HFF-Myc (cell line): ENCODE results near the gene AGAP1.

ENCODE experiments used
- DNase-seq: peaks from one replicate; pipeline ENCODE4 v3.0.0-alpha.2; 2011; ENCODE audit warnings: low read depth; ENCODE audit errors: extremely low read depth
- H3K4me3 ChIP-seq: replicated peaks from 2 replicates; pipeline ENCODE4 v1.5.1; 2011; ENCODE audit warnings: low read depth, mild to moderate bottlenecking, control low read depth, low read length
- CTCF ChIP-seq: IDR thresholded peaks from 2 replicates; pipeline ENCODE4 v1.5.1; 2012; ENCODE audit warnings: mild to moderate bottlenecking, low read depth, low read length, control low read depth; ENCODE audit errors: missing control alignments

AGAP1 gene

DNA sequence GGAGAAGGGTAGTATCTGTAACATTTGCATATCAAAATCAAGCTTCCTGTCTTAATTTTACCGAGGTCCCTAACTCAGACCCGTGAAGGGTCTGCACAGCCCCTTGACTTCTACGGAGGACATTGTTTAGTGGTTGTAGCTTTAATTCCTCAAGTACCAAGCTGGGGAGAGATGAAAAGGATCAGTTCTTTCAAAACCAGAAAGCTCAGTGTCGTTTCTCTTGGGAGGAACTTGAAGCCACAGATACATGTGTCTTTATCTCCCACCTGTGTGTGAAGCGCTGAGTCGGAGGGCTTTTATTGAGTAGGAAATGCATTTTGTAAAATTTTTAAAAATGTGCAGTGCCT lies 410.7 kb downstream of the AGAP1 start:
- DNase-seq = no peak
- no peak overlapping the region for H3K4me3 ChIP-seq
- no peak for TF ChIP-seq CTCF

DNA sequence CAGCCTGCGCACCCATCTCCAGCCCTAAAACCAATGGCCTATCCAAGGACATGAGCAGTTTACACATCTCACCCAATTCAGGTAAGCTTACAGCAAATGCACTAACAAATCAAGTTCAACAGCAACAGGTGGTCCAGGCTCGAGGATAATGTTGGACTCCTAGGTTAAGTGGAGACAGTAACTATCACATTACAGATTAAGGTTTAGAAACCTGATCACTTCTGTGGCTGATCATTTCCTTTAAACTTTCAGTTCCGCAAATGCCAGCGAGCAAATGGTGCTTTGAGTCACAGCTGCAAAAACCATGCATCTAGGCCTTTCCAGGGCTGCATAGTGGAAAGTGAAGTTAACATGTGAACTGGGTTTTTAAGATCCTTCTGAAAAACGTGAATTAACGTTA lies 415.0 kb downstream of the AGAP1 start:
- TF ChIP-seq CTCF = no peak
- DNase-seq = no peak
- H3K4me3 ChIP-seq = no peak overlapping the region

DNA sequence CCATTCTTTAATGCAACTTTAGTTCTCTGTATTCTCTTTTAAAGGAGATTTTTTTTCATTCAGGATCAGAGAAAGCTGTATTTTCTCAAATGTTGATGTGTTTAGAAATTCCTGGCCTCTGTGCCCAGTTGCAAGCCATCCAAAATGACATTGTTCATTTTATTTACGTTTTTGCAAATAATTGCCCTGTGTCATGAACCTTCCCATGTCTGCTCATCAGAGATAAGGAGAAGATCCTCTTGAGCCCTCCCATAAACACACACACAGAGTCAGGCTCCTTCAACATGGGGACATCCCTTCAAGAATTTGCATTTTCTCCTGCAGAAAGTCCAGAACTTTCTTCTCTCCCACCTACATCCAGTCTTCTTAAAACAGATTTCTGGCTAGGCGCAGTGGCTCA lies 415.5 kb downstream of the AGAP1 start:
- TF ChIP-seq CTCF = no peak
- no peak for DNase-seq
- no peak overlapping the region for H3K4me3 ChIP-seq

GRCh38 chr2:235910067-235910466 lies 416.2 kb downstream of the AGAP1 start:
- no peak overlapping the region for H3K4me3 ChIP-seq
- no peak for DNase-seq
- no peak for TF ChIP-seq CTCF

DNA sequence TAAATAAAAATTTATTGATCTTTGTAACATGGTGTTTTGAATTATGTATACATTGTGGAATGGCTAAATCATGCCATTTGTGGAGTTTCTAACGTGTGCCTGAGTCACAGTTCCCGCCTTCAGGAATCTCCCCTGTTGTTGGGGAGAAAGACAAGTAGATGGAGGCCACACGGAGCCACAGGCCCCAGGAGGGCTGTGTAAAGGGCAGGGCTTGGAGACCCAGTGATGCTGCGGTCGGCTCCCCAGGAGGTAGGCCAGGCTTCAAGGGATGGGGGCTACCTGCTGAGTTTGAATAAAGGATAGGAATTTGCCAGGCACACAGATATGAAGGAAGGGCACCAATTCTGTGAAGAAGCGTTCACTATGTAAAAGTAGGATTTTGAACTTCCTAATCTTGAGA lies 417.3 kb downstream of the AGAP1 start:
- H3K4me3 ChIP-seq = no peak overlapping the region
- no peak for DNase-seq
- no peak for TF ChIP-seq CTCF

GRCh38 chr2:235911633-235912233 lies 417.9 kb downstream of the AGAP1 start:
- no peak for DNase-seq
- no peak overlapping the region for H3K4me3 ChIP-seq
- no peak for TF ChIP-seq CTCF

GRCh38 chr2:235914756-235915155 lies 420.9 kb downstream of the AGAP1 start:
- no peak for DNase-seq
- TF ChIP-seq CTCF = no peak
- H3K4me3 ChIP-seq = no peak overlapping the region
